Mesodermal cell (in vitro differentiated cells): ENCODE measurements around the gene PCSK5.

Experiments
- H3K27ac ChIP-seq: 2 replicates; pipeline ENCODE4 v1.7.0; 2013; ENCODE audit warnings: mild to moderate bottlenecking, low read depth, low read length, moderate library complexity; ENCODE audit not compliant: severe bottlenecking
- H3K36me3 ChIP-seq: 2 replicates; pipeline ENCODE4 v1.7.1; 2013; ENCODE audit warnings: mild to moderate bottlenecking, low read length, moderate library complexity; ENCODE audit not compliant: control insufficient read depth, insufficient read depth
- H3K4me1 ChIP-seq: one replicate; pipeline ENCODE4 v1.7.1; 2013; ENCODE audit warnings: mild to moderate bottlenecking, low read length; ENCODE audit not compliant: insufficient read depth, control insufficient read depth, poor library complexity, severe bottlenecking
- H3K4me3 ChIP-seq: 2 replicates; pipeline ENCODE4 v1.7.0; 2013; ENCODE audit warnings: low read length, control low read depth, mild to moderate bottlenecking; ENCODE audit not compliant: insufficient read depth, poor library complexity, severe bottlenecking; ENCODE audit errors: extremely low read depth
- H3K9me3 ChIP-seq: 2 replicates; pipeline ENCODE4 v1.7.1; 2013; ENCODE audit warnings: mild to moderate bottlenecking, low read length, moderate library complexity; ENCODE audit not compliant: control insufficient read depth
- WGBS, 2 experiments: methylation state at CpG; one replicate each; pipeline ENCODE4 v1.1.5; 2013; ENCODE audit warnings: missing lambda C conversion rate in 2 of 2; ENCODE audit not compliant: insufficient coverage in 2 of 2; 5-methylcytosine and 5-hydroxymethylcytosine counted together

The PCSK5 gene

DNA sequence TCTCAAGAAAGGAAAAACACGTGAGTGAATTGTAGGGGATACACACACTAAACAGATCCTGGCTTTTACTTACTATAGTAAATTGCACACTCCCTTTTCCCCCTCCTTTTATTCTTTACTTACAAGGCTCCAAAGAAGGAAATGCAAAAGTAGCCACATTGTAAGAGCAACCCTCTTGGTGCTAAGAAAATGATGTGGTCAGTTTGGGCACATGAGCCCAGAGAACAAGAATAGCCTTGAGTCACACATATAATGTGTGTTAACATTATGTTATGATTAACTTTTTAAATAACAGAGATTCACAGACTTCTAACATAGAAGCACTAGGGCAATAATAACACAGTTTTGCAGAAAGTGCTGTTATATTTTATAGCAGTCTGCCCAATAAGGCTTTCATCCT lies 48.5 kb downstream of the PCSK5 start:
- H3K4me3 ChIP-seq = no peak overlapping the region
- H3K27ac ChIP-seq = no peak overlapping the region
- no CpG with 5 or more reads among the region's 1 CpG for WGBS, 2 experiments
- no peaks in the 10 kb centered on the region for H3K4me1 ChIP-seq
- no peaks in the 10 kb centered on the region for H3K9me3 ChIP-seq
- H3K36me3 ChIP-seq = peaks cover 17% of the 10 kb centered on the region

DNA sequence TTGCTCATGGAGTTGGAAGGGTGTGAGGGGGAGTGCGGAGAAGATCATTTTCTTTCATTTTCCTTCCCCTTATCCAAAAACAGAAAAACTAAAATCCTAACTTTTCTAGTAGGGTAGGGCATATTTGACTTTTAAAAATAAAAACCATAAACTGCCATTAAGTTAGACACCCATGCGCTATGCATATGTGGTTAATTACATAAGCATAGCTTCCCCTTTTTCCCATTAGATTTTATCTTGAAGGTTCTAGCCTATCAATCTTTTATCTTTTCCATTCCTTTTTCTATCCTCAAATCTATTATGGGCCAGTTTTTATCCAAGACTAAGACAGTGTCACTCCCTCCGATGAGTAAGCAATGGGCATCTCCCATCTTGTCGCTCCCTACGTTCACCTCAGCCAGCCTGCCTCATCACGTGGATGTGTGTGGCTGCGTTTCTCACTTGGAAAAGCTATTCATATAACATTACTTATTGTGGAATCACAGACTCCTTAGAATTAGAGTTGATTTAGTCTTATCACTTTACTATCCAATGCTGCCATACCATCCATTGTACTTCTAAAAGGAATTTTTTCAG lies 49.2 kb downstream of the PCSK5 start:
- 100% methylated on average over 3 to 4 of the region's 7 CpGs for WGBS, 2 experiments
- no peaks in the 10 kb centered on the region for H3K9me3 ChIP-seq
- H3K27ac ChIP-seq = no peak overlapping the region
- peaks cover 13% of the 10 kb centered on the region for H3K36me3 ChIP-seq
- no peaks in the 10 kb centered on the region for H3K4me1 ChIP-seq
- no peak overlapping the region for H3K4me3 ChIP-seq

DNA sequence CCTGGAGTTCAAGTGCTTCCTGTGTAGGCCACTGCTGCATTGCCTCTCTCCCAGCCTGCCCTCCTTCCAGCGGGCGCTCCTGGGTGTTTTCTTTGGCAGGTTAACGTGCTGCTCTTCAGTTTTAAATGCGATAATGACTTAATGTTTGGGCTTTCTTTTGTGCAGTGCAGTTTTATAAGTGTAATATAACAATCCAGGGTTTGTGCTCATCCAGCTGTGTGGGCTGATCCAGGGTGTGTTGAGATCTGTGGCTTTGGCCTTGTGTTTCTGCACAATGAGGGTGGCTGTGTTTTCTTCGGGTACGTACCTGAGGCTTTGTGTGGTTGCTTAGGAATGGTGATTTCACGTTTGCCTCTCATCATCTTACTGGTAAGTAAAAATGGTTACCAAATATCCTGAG lies 50.6 kb downstream of the PCSK5 start:
- Histone ChIP-seq H3K4me3 (no peak overlapping the region), H3K27ac (no peak overlapping the region), H3K9me3 (no peaks in the 10 kb centered on the region), H3K4me1 (no peaks in the 10 kb centered on the region), H3K36me3 (peaks cover 13% of the 10 kb centered on the region)
- WGBS, 2 experiments = 88 to 96% methylated on average over 3 to 7 of the region's 7 CpGs

DNA sequence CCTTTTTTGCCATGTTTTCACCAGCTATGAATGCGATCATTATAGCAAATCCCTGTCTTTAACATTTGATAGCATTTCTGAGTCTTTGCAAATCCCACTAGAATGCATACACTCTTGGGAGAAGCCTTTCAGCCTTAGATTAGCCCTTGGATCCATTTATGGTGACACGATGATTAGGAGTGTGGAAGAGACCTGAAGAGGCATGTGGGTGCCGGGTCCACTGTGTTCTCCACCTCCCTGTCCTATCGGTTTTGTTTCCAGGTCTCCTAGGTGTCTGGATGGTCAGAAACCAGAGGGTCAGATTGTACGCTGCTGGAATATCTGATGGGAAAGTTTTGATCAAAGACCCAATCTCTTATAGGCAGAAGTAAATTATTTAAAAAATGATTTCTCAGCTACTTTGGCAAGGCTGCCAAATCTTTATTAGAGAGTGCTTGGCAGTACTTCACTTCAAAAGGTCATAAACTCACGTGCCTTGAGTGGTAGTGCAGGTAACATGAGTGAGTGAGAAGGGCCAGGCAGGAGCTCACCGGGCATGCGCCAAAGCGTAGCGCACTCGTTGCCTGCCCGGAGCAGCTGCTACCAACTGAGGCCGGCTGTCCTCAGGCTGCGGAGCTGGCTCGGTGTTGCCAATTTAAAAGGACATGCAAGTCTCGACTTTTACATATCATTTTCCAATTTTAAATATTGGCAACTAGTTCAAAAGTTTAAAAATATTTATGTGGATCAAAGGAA lies 51.3 kb downstream of the PCSK5 start:
- no peaks in the 10 kb centered on the region for H3K9me3 ChIP-seq
- WGBS, 2 experiments = 85 to 100% methylated on average over 3 to 10 of the region's 16 CpGs
- no peak overlapping the region for H3K27ac ChIP-seq
- H3K36me3 ChIP-seq = peaks cover 13% of the 10 kb centered on the region
- no peaks in the 10 kb centered on the region for H3K4me1 ChIP-seq
- H3K4me3 ChIP-seq = no peak overlapping the region

DNA sequence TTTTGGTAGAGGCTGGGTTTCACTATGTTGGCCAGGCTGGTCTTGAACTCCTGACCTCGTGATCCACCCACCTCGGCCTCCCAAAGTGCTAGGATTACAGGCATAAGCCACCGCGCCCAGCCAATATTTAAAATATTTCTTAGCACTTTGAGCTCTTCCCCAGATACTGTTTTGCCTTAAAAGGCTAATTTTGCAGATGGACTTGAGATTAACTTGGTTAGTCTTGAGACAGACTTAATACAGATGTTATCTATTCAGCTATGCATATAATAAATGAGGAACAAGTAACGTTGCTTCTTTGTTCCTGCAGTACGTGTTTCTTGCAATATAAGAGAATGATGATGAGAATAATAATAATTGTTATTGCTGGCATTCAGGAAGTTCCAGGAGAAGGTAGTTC lies 56.3 kb downstream of the PCSK5 start:
- no peaks in the 10 kb centered on the region for H3K9me3 ChIP-seq
- WGBS, 2 experiments = 83% methylated on average over 1 of the region's 6 CpGs; no CpG with 5 or more reads in 1 of the 2 experiments
- peaks cover 6% of the 10 kb centered on the region for H3K36me3 ChIP-seq
- no peak overlapping the region for H3K27ac ChIP-seq
- H3K4me3 ChIP-seq = no peak overlapping the region
- H3K4me1 ChIP-seq = no peaks in the 10 kb centered on the region

DNA sequence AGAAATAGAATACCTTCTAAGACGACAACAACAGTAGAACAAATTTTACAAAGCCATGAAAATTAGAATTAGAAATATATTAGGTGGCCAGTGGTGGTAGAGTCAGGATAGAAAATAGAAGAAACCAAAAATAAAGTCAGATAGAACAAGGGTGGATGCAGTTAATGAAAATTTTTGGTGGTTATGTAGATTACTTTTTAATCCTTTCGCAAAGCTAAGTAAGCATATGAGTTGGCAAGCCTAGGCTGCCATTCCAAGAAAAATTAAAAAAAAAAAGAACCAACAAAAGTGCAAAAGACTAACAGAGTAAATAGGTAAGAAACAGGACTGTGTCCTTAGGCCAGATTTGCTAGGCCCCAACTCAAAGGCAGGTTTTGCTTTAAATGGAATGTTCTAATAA lies 56.8 kb downstream of the PCSK5 start:
- Histone ChIP-seq H3K4me3 (no peak overlapping the region), H3K4me1 (no peaks in the 10 kb centered on the region), H3K27ac (no peak overlapping the region), H3K36me3 (peaks cover 4% of the 10 kb centered on the region), H3K9me3 (no peaks in the 10 kb centered on the region)
- WGBS, 2 experiments = no CpG with 5 or more reads among the region's 2 CpGs

DNA sequence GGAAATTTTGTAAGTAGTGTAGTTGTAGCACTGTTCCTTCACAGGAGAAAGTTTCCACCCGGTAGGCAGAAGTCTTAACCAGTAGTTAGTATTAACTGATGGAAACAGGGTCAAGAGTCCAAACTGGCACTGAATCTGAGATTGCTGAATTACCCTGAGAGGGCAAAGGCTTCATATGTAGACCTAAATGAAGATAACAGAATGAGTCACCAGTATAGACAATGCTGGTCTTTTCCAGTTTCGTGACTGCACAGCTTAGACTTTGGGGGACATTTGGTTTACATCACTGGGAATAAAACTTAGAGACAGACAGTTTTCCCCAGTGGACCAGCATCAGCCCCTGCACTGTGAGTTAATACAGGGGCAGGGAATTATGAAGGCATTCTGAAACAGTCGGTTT lies 60.5 kb downstream of the PCSK5 start:
- Histone ChIP-seq H3K4me3 (no peak overlapping the region), H3K9me3 (no peaks in the 10 kb centered on the region), H3K36me3 (peaks cover 4% of the 10 kb centered on the region), H3K27ac (no peak overlapping the region), H3K4me1 (no peaks in the 10 kb centered on the region)
- 85 to 88% methylated on average over 3 of the region's 3 CpGs for WGBS, 2 experiments

DNA sequence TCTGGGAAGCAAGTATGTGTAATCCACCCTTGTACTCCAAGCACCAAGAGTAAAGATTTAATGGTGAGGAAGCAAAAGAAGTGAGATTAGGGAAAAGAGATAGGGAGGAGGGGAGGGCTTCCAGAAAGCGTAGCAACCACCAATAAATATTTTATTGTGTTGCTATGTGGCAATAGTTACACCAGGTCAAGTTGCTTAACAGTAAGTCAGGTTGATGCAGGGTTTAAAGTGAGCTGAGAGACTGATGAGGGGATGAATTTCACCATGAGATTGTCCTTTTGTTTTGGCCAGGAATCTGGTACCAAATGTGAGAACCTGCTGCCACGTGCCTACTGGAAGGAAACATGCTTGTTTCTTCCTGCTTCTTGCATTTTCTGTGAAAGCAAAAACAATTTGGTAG lies 62.7 kb downstream of the PCSK5 start:
- Histone ChIP-seq H3K4me3 (no peak overlapping the region), H3K4me1 (no peaks in the 10 kb centered on the region), H3K27ac (no peak overlapping the region), H3K36me3 (no peaks in the 10 kb centered on the region), H3K9me3 (no peaks in the 10 kb centered on the region)
- 80 to 89% methylated on average over 1 to 2 of the region's 2 CpGs for WGBS, 2 experiments

DNA sequence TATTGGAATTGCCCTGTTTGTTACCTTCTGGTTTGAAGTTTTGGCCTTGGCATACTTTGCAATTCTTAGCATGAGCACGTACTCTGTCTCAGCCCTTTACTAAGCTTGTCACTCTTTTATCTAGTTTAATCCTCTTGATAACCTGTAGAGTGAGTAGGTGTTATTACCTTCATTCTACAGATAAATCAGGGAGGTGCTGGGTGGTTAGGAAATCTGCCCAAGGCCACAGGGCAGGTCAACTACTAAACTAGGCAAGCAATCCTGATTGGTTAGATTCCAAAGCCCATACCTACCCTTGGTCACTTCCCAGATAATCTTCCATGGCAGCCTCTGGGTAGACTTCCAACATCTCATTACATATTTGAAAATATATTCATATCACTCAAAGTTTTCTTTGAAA lies 65.7 kb downstream of the PCSK5 start:
- no peaks in the 10 kb centered on the region for H3K36me3 ChIP-seq
- no peaks in the 10 kb centered on the region for H3K4me1 ChIP-seq
- H3K9me3 ChIP-seq = no peaks in the 10 kb centered on the region
- WGBS, 2 experiments = no CpG with 5 or more reads among the region's 1 CpG
- no peak overlapping the region for H3K4me3 ChIP-seq
- H3K27ac ChIP-seq = no peak overlapping the region

DNA sequence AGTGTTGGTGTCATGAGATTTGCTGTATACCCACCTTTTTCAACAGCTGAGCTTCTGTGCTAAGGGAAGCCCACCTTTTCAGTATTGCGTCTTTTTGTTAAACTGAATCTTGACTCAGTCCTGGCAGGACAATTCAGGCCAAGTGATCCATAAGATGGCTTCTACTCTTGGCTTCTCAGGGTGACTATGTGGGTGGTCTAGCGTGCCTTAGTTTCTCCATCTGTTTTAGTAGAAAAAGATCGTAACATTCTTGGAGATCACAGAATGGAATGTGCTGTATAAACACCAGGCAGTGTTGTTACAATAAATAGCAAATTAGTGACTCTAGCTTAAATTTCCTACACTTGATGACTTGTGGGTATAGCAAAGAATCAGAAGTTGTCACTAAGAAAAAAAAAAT lies 66.6 kb downstream of the PCSK5 start:
- no peaks in the 10 kb centered on the region for H3K9me3 ChIP-seq
- WGBS, 2 experiments = 66 to 88% methylated on average over 2 of the region's 3 CpGs
- no peak overlapping the region for H3K4me3 ChIP-seq
- no peak overlapping the region for H3K27ac ChIP-seq
- H3K36me3 ChIP-seq = no peaks in the 10 kb centered on the region
- no peaks in the 10 kb centered on the region for H3K4me1 ChIP-seq

DNA sequence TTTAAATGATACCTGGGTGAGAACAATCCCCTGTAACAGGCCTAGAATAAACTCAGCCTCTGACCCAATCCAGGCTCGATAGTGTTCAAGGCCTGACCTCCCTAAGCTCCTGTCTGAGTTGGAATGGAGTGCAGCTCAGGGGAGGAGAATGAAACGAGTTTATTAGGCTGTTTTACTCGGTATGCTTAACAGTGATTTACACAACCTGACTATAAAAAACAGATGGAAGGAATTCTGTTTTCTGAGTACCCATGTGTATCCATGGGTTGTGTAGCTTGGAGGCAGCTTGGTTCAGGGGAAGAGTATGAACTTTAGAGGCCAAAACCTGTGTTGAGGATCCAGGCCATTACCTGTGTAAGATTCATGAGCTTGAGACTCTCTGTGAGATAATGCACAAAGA lies 67.8 kb downstream of the PCSK5 start:
- WGBS, 2 experiments = 83% methylated on average over 1 of the region's 3 CpGs; no CpG with 5 or more reads in 1 of the 2 experiments
- no peaks in the 10 kb centered on the region for H3K4me1 ChIP-seq
- no peaks in the 10 kb centered on the region for H3K9me3 ChIP-seq
- H3K27ac ChIP-seq = no peak overlapping the region
- no peaks in the 10 kb centered on the region for H3K36me3 ChIP-seq
- H3K4me3 ChIP-seq = no peak overlapping the region
